Lower lobe of right lung (tissue), 2 donors: Measurements from ENCODE around the gene NRXN3. TPM values are rescaled to one million over a fixed set of nuclear protein-coding genes. Genes with fewer than 3 reads are reported as not detected.

Experiments
- ATAC-seq, 2 donors: fragments of 200-7000 bp; cut with Tn5 transposase; one replicate each; pipeline ENCODE4 v1.9.1; 2020 to 2022; ENCODE audit warnings: mild to moderate bottlenecking in 2 of 2, moderate library complexity in 2 of 2
- DNase-seq: peaks from one replicate; pipeline ENCODE4 v3.0.0-alpha.2; 2020
- H3K27ac ChIP-seq: fragments of 200-600 bp; one replicate; pipeline ENCODE4 v1.8.0; 2022
- H3K27me3 ChIP-seq: fragments of 200-600 bp; one replicate; pipeline ENCODE4 v1.8.0; 2022; ENCODE audit warnings: low read depth
- H3K36me3 ChIP-seq: fragments of 200-600 bp; one replicate; pipeline ENCODE4 v1.8.0; 2022; ENCODE audit warnings: mild to moderate bottlenecking
- H3K4me1 ChIP-seq: fragments of 200-600 bp; one replicate; pipeline ENCODE4 v1.8.0; 2022
- H3K4me3 ChIP-seq: fragments of 200-600 bp; one replicate; pipeline ENCODE4 v1.8.0; 2022; ENCODE audit warnings: mild to moderate bottlenecking
- H3K9me3 ChIP-seq: fragments of 200-600 bp; one replicate; pipeline ENCODE4 v1.8.0; 2022
- intact Hi-C: fragments of 100-400 bp; cut with DNase I; formaldehyde crosslinking; loops from one replicate; pipeline ENCODE4 v1.11.0; 2022
- total RNA-seq: library from RNA; stranded (reverse); fragmentation: NEBNext Ultra II Directional; extraction: Animal tissue kit (Norgen Biotek cat#: 25700); gene quantifications from one replicate; pipeline ENCODE4 v1.2.1, GENCODE V29; 2021
- TF ChIP-seq, protein P1 (sequence below): fragments of 200-600 bp; IDR thresholded peaks from one replicate; pipeline ENCODE4 v1.8.0; 2022; ENCODE audit warnings: antibody characterized with exemption, mild to moderate bottlenecking
- donor health status: DM: no; HTN: yes; CAD: no; lungs with severe emphysema.

NRXN3 gene
- total RNA-seq, 1 donor from 2014 or later = 9.0 TPM

DNA sequence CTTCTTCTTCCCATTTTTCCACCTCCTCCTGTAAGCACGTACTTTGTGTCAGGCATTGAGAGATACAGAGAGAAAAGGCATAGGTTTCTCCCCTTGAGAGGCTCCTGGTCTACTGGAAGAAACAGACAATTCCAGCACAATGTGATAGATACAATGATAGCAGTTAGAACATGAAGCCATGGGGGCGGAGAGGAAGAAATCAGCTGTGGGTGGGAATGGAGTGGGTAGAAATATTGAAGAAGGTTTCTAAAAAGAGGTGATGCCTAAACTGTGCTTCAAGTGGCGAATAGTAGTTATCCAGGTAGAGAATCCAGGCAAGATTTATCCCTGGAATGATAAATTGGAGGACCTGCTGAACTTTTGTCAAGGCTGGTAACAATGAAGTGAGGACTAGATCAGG is 528.8 kb downstream of the NRXN3 start:
- Histone ChIP-seq H3K36me3 (no peaks in the 10 kb centered on the region), H3K27me3 (no peaks in the 10 kb centered on the region), H3K4me1 (no peaks in the 10 kb centered on the region), H3K9me3 (no peaks in the 10 kb centered on the region), H3K27ac (no peak overlapping the region), H3K4me3 (no peak overlapping the region)
- ATAC-seq (no peak), DNase-seq (no peak)
- intact Hi-C loops = no loop called here
- TF ChIP-seq, protein P1, sequence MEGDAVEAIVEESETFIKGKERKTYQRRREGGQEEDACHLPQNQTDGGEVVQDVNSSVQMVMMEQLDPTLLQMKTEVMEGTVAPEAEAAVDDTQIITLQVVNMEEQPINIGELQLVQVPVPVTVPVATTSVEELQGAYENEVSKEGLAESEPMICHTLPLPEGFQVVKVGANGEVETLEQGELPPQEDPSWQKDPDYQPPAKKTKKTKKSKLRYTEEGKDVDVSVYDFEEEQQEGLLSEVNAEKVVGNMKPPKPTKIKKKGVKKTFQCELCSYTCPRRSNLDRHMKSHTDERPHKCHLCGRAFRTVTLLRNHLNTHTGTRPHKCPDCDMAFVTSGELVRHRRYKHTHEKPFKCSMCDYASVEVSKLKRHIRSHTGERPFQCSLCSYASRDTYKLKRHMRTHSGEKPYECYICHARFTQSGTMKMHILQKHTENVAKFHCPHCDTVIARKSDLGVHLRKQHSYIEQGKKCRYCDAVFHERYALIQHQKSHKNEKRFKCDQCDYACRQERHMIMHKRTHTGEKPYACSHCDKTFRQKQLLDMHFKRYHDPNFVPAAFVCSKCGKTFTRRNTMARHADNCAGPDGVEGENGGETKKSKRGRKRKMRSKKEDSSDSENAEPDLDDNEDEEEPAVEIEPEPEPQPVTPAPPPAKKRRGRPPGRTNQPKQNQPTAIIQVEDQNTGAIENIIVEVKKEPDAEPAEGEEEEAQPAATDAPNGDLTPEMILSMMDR = no peak

DNA sequence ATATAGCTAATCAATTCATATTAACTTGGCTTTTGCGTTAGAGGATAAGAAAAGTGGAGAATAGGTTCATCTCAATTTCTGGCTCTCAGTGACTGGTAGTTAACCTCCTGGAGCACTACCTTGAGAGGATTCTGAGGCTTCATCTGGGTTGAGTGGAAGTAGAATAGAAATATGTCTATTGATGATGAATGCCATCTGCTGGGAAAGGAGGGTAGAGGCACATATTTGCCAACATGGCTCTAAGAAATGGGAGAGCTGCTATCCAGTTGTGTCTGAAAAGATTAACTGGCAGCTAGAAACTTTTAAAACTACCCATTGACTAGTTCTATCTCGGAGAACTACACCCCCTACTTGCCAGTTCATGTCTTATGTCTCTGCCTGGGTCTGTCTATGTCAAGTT is 530.1 kb downstream of the NRXN3 start:
- TF ChIP-seq, protein P1 = no peak
- no peaks in the 10 kb centered on the region for H3K4me1 ChIP-seq
- no peak for ATAC-seq
- H3K27ac ChIP-seq = no peak overlapping the region
- intact Hi-C loops = no loop called here
- DNase-seq = no peak
- no peaks in the 10 kb centered on the region for H3K36me3 ChIP-seq
- no peaks in the 10 kb centered on the region for H3K27me3 ChIP-seq
- H3K9me3 ChIP-seq = no peaks in the 10 kb centered on the region
- H3K4me3 ChIP-seq = no peak overlapping the region

DNA sequence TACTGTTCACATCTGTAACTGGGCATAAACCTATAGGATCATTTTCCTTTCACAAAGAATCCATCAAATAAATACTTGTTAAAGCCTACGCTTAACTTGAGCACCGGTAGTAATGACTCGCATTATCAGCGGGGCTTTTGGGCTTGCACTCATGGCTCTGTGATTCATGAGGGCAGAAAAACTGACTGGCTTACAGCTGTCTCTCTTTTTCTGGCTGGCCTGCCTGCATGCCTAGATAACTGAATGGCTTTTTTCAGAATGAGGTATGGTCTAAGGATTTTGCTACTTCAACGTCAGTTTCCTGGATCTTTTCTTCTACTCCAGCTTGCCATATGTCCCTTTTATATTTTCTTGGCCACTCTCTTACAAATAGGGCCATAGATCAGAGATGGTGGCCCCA is 531.1 kb downstream of the NRXN3 start:
- no peak overlapping the region for H3K27ac ChIP-seq
- intact Hi-C loops = no loop called here
- no peak overlapping the region for H3K4me3 ChIP-seq
- TF ChIP-seq, protein P1 = no peak
- H3K4me1 ChIP-seq = no peaks in the 10 kb centered on the region
- no peak for ATAC-seq
- no peak for DNase-seq
- no peaks in the 10 kb centered on the region for H3K36me3 ChIP-seq
- H3K9me3 ChIP-seq = no peaks in the 10 kb centered on the region
- H3K27me3 ChIP-seq = no peaks in the 10 kb centered on the region

DNA sequence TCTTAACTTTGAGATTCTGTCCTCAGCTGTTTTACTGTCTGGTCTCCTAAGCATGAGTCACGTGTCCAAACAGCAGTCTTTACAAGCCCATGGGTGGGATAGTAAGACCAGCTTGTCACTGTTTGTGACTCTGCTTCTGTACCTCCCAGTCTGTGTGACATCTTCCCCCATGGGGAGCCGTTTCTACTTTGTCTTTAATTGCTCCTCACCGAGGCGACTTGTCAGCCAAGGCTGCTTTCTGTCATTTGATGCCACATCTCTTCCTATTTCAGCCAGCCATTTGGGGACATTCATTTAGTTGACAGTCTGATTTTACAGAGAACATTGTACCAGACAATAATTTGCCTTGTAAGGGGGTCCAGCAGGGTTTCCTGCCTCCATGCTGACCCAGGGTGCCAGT is 534.8 kb downstream of the NRXN3 start:
- Histone ChIP-seq H3K4me1 (no peaks in the 10 kb centered on the region), H3K27me3 (no peaks in the 10 kb centered on the region), H3K36me3 (no peaks in the 10 kb centered on the region), H3K9me3 (no peaks in the 10 kb centered on the region), H3K4me3 (no peak overlapping the region), H3K27ac (no peak overlapping the region)
- TF ChIP-seq, protein P1 = no peak
- DNase-seq (no peak), ATAC-seq (no peak)
- intact Hi-C loops = no loop called here

DNA sequence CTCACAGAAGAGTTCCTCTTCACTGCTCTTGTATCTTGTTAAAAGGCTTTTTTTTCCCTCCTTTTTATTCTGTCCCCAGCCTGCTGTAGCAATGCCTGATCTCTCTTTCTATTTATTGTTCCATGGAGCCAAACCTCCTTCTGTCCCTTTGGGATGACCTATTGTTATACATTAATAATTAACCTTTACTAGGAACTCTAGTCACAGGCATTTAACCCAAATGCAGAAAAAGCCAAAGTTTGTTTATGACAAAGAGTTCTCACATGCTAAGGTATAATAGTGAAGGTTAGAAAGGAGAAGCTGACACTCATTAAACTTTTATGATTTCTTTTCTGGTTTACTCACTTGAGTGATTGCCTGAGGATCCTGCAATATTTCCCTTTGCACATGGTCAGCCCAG is 535.8 kb downstream of the NRXN3 start:
- intact Hi-C loops = no loop called here
- TF ChIP-seq, protein P1 = no peak
- Histone ChIP-seq H3K9me3 (no peaks in the 10 kb centered on the region), H3K36me3 (no peaks in the 10 kb centered on the region), H3K4me3 (no peak overlapping the region), H3K27me3 (no peaks in the 10 kb centered on the region), H3K27ac (no peak overlapping the region), H3K4me1 (no peaks in the 10 kb centered on the region)
- DNase-seq (no peak), ATAC-seq (no peak)
